Gastroesophageal sphincter (tissue), 3 donors: ENCODE data around the gene MAN2A1.

Experiments
- CTCF ChIP-seq, 4 experiments: fragments of 200-600 bp in 2 of 4; fragments of 450-650 bp in 2 of 4; sonication (generic) in 1 of 4; IDR thresholded peaks; one replicate each; pipeline ENCODE4 v1.5.1; 2017 to 2019; ENCODE audit warnings: antibody characterized with exemption in 4 of 4, mild to moderate bottlenecking in 2 of 4, moderate library complexity in 2 of 4
- EP300 ChIP-seq: sonication (generic); formaldehyde crosslinking; IDR thresholded peaks from one replicate; pipeline ENCODE4 v1.6.1; 2017; ENCODE audit warnings: antibody characterized with exemption, mild to moderate bottlenecking
- POLR2A ChIP-seq, 2 donors: fragments of 450-650 bp; IDR thresholded peaks; one replicate each; pipeline ENCODE4 v1.6.1; 2017; ENCODE audit warnings: antibody characterized with exemption in 2 of 2, mild to moderate bottlenecking in 2 of 2, moderate library complexity in 1 of 2

GRCh38 chr5:109876030-109876725, 186.5 kb downstream of the MAN2A1 start:
- TF ChIP-seq POLR2A (IDR thresholded peaks at IDR 0.05) = no peak
- TF ChIP-seq EP300 = no peak
- TF ChIP-seq CTCF (IDR thresholded peaks at IDR 0.05) = no peak
